HG03280 (cell line): ENCODE results near the gene ADGRL3.
"Not testable (repeated sequence)": the region's sequence is repeated elsewhere in the genome, so short reads cannot be mapped to it uniquely, and the experiment has no call there.

Source experiments
- ATAC-seq: cut with Tn5 transposase; IDR thresholded peaks from one replicate; pipeline ENCODE4 v1.9.1; 2021; ENCODE audit warnings: mild to moderate bottlenecking, moderate library complexity; ENCODE audit not compliant: unreplicated experiment

Gene ADGRL3

GRCh38 chr4:61336488-61336887 lies 136.4 kb downstream of the ADGRL3 start:
- ATAC-seq, result no peak

- no peak for ATAC-seq
Measured at GRCh38 chr4:61336916-61337315, 136.8 kb downstream of the ADGRL3 start.

- no peak for ATAC-seq
Measured at GRCh38 chr4:61342061-61342460, 141.9 kb downstream of the ADGRL3 start.

GRCh38 chr4:61350932-61351331 lies 150.8 kb downstream of the ADGRL3 start:
- ATAC-seq, result no peak

- no peak for ATAC-seq
Measured at GRCh38 chr4:61356696-61357095, 156.6 kb downstream of the ADGRL3 start.

- no peak for ATAC-seq
Measured at GRCh38 chr4:61359301-61359700, 159.2 kb downstream of the ADGRL3 start.

GRCh38 chr4:61372817-61373216 lies 172.7 kb downstream of the ADGRL3 start:
- not testable (repeated sequence) for ATAC-seq

GRCh38 chr4:61373901-61374440 lies 173.8 kb downstream of the ADGRL3 start:
- no peak for ATAC-seq

- no peak for ATAC-seq
Measured at GRCh38 chr4:61374447-61374891, 174.3 kb downstream of the ADGRL3 start.

- ATAC-seq, result no peak
Measured at GRCh38 chr4:61375301-61375700, 175.2 kb downstream of the ADGRL3 start.

GRCh38 chr4:61376301-61376700 lies 176.2 kb downstream of the ADGRL3 start:
- ATAC-seq, result no peak

GRCh38 chr4:61379406-61379805 lies 179.3 kb downstream of the ADGRL3 start:
- no peak for ATAC-seq

- no peak for ATAC-seq
Measured at GRCh38 chr4:61380865-61381264, 180.7 kb downstream of the ADGRL3 start.

GRCh38 chr4:61385256-61385655 lies 185.1 kb downstream of the ADGRL3 start:
- no peak for ATAC-seq

- ATAC-seq, result not testable (repeated sequence)
Measured at GRCh38 chr4:61387372-61387771, 187.2 kb downstream of the ADGRL3 start.

- ATAC-seq, result no peak
Measured at GRCh38 chr4:61389640-61390039, 189.5 kb downstream of the ADGRL3 start.

GRCh38 chr4:61395754-61396153 lies 195.6 kb downstream of the ADGRL3 start:
- ATAC-seq, result no peak

- ATAC-seq, result no peak
Measured at GRCh38 chr4:61397174-61397573, 197.0 kb downstream of the ADGRL3 start.

- ATAC-seq, result no peak
Measured at GRCh38 chr4:61400439-61401038, 200.4 kb downstream of the ADGRL3 start.

GRCh38 chr4:61401771-61402170 lies 201.6 kb downstream of the ADGRL3 start:
- ATAC-seq, result no peak

GRCh38 chr4:61405307-61405706 lies 205.2 kb downstream of the ADGRL3 start:
- ATAC-seq, result no peak

- no peak for ATAC-seq
Measured at GRCh38 chr4:61406677-61407076, 206.6 kb downstream of the ADGRL3 start.
